Retina (tissue), 1 donor: ENCODE measurements around the gene PRCP.

Experiments used
- DNase-seq: peaks from one replicate; pipeline ENCODE4 v3.0.0-alpha.2; 2016

The PRCP gene

GRCh38 chr11:82826526-82826925 lies 73.7 kb downstream of the PRCP start:
- DNase-seq = no peak

GRCh38 chr11:82823647-82824619 lies 76.3 kb downstream of the PRCP start:
- no peak for DNase-seq

GRCh38 chr11:82818409-82819043 lies 81.7 kb downstream of the PRCP start:
- no peak for DNase-seq

- DNase-seq = no peak
Measured at GRCh38 chr11:82815406-82815805, 84.8 kb downstream of the PRCP start.

- DNase-seq = no peak
Measured at GRCh38 chr11:82814379-82814778, 85.9 kb downstream of the PRCP start.

GRCh38 chr11:82811369-82811768 lies 88.9 kb downstream of the PRCP start:
- DNase-seq = peak; percentile 34

- no peak for DNase-seq
Measured at GRCh38 chr11:82810738-82811137, 89.5 kb downstream of the PRCP start.

GRCh38 chr11:82810326-82810725 lies 89.9 kb downstream of the PRCP start:
- no peak for DNase-seq

- no peak for DNase-seq
Measured at GRCh38 chr11:82807646-82808045, 92.6 kb downstream of the PRCP start.

- DNase-seq = no peak
Measured at GRCh38 chr11:82802710-82803109, 97.5 kb downstream of the PRCP start.

- no peak for DNase-seq
Measured at GRCh38 chr11:82796998-82797961, 103.0 kb downstream of the PRCP start.

GRCh38 chr11:82794490-82794889 lies 105.7 kb downstream of the PRCP start:
- DNase-seq = no peak

GRCh38 chr11:82792822-82793569 lies 107.2 kb downstream of the PRCP start:
- DNase-seq = no peak

- no peak for DNase-seq
Measured at GRCh38 chr11:82792319-82792718, 107.9 kb downstream of the PRCP start.

GRCh38 chr11:82791779-82792178 lies 108.5 kb downstream of the PRCP start:
- no peak for DNase-seq

GRCh38 chr11:82790723-82791484 lies 109.3 kb downstream of the PRCP start:
- DNase-seq = no peak

GRCh38 chr11:82787981-82788380 lies 112.2 kb downstream of the PRCP start:
- no peak for DNase-seq

- no peak for DNase-seq
Measured at GRCh38 chr11:82786836-82787235, 113.4 kb downstream of the PRCP start.

- DNase-seq = no peak
Measured at GRCh38 chr11:82786001-82786400, 114.2 kb downstream of the PRCP start.

- no peak for DNase-seq
Measured at GRCh38 chr11:82782825-82783374, 117.3 kb downstream of the PRCP start.

- no peak for DNase-seq
Measured at GRCh38 chr11:82778776-82779175, 121.5 kb downstream of the PRCP start.
